Stimulated activated CD8-positive, alpha-beta memory T cell treated with anti-CD3 and anti-CD28 coated beads, Interleukin-4, amount 100 ng/mL, for 48 hours (primary cell): ENCODE data around the gene TSPAN11.
"Not testable (repeated sequence)": the region's sequence is repeated elsewhere in the genome, so short reads cannot be mapped to it uniquely, and the experiment has no call there.

Experiments used
- DNase-seq: peaks from one replicate; pipeline ENCODE4 v3.0.0-alpha.2; 2020

The TSPAN11 gene, protein sequence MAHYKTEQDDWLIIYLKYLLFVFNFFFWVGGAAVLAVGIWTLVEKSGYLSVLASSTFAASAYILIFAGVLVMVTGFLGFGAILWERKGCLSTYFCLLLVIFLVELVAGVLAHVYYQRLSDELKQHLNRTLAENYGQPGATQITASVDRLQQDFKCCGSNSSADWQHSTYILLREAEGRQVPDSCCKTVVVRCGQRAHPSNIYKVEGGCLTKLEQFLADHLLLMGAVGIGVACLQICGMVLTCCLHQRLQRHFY

DNA sequence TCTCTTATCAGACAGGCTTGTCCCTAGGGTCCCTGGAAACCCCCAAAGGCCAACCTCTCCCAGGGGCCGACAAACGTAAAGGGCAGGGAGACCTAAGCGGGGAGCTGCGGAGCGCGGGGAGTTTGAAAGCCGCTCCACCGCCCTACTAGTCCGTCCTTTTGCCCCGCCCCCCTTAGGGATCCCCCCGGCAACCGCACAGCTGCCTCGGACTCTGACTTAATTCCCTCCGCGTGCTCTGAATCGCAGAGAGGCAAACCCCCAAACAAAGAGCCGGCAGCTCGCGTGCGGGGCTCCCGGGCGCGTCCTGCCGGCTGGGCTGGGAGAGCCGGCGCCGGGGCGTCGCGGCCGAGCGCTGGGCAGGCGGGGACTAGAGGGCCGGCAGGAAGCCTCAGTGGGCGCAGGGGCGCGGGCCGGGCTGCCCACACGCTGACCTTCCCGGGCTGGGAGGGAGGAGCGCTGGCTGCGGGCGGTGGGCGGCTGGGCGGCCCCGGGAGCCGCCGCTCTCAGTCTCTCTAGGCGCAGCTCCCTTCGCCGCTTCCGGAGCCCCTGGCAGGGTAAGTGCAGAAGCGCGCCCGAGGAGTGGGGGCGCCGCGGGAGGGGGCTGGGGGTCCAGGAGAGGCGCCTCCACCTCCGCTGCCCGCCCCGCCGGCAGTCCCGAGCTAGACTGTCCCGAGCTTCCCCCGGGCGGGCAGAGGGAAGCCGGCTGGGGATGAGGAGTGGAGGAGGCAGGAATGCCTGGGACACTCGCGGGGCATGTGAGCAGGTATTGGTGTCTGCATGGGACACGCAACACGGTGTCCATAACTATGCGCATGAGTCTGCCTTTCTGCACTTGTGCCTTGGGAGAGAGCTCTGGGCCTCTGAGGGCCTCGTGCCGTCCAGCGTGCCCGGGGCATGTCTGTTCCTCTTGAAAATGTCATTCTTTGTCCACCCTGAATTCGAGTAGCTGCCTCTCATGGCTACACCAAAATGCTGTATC, at the start of gene TSPAN11:
TSS of gene TSPAN11 (plus strand) at position 506 of the 979 bp plus-strand sequence. CDS start 27,244 bp downstream, outside the sequence.
- peak; percentile 32 for DNase-seq

DNA sequence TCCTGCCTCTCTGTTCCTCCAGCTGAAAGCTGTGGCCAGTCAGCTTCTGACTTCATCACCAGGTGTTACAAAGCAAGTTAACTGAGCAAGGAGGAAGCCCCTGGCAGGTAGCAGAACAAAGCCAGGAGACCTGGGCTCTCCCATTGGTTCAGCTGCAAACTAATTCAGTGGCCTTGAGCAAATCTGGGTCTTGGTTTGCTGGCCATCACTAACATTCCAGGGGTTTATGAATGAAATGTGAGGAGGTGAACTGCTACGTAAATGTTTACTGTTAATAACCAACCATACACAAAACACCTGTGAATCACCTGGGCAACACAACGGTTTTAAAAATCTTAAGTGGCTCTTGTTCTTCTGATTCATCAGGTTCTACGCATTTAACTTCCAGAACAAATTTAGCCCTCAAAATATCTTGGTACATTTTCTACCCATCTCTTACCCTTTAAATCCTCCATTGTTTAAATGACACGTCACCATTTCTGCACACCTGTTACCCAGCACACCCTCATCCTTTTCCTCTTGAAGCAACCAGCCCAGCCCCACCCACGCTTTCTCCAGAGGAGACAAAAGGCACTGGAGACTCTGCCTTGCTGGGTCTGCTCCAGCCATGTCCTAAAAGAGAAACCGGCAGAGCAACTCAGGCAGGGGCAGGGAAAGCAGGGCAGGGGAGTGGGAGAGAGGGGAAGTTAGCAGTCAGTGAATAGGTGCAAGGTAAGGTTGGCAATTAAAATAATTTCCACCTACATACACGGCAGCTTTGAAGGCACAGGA, 49.3 kb upstream of the TSPAN11 start:
- no peak for DNase-seq

DNA sequence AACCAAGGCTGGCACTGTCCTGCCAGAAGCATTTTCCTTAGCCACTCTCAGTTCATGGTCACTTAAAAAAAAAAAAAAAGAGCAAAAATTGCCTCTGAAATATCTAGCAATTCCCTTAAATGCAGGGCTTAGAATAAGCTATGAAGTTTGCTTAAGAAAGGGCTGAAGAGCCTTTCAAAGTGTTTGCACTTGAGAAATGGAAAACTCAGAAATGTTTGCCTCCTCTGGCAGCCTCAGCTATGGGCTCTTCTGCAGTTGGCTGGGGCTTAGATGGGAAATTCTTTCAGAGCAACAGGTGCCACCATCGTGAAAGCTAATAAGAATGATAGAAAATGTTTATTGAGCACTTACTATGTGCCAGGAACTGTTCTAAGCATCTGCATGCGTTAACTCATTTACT, 48.5 kb upstream of the TSPAN11 start:
- DNase-seq, result no peak

DNA sequence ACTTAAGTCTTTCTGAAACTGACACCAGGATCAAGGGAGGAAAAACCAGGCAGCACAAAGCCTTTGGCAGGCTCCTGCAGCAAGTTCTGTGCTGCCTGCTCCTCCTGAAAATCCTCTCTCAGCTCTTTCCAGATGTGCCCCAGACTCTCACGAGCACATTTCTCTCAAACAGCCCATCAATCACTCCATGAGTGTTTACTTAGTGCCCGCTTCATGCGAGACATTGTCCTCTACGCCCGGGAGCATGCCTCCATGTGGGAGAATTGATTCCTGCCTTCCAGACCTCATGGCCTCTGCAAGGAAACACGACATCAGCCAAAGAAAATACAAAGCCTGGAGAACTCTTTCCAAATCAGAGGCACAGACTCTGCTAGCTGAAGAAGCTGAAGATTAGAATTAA, 46.5 kb upstream of the TSPAN11 start:
- no peak for DNase-seq

DNA sequence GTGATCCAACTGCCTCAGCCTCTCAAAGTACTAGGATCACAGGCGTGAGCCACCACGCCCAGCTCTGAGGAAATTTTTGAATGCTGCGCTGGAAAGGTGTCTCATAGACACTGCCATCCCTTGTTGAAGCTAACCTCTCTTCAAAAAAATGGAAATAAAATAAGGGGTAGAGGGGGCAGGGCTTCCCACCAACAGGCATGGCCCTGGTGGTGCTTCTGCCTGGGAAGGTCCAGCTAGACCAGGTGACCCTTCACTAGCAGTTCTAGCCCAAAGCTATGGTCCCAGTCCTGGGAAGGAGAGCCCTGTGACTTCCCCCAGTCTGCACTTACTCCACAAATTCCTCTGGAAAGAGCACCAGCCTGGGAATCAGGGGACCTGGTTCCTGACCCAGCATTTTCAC, 45.7 kb upstream of the TSPAN11 start:
- DNase-seq, result no peak

DNA sequence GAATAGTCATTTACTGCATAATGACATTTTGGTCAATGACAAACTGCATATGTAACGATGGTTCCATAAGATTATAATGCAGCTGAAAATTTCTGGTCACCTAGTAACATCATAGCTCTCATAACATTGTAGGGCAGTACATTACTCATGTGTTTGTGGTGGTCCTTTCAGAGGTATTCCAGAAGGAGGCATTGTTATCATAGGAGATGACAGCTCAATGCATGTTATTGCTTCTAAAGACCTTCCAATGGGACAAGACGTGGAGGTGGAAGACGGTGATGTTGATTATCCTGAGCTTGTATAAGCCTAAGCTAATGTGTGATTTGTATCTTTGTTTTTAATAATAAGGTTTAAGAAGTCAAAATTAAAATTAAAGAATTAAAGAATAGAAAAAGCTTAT, 43.8 kb upstream of the TSPAN11 start:
- no peak for DNase-seq

DNA sequence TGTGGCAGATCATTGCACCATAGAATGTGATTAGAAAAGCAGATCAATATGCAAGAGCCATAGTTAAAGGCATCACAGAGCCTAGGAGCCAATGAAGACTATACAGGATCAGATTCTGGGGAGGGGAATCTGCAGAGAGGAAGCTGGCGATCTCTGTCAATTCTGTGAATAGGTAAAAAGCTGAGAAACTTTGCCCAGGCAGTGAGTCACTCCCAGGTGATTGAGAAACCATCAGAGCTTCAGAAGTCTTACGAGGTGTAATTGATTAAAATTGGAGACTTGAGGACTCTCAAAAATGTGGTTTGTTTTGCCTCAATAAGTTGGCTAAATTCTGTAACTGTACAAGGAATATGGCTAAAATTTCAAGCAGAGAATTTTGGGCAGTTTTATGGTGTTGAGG, 41.7 kb upstream of the TSPAN11 start:
- DNase-seq, result no peak

DNA sequence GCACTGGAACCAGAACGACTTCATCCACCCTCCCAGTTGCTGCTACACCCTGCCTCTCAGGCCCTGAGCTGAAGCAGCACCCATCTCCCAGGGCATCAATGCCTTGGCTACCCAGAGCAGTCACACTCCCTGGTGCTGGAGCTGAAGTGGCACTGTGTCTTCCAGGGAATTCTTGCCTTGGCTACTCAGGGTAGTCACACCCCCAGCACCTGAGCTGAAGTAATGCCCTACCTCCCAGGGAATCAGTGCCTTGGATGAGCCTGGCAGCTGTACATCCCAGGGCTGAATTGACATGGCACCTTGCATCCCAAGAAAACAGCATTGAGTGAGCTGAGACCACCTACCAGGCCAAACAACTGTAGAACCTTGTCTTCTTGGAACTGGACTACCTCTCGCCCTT, 41.2 kb upstream of the TSPAN11 start:
- DNase-seq, result no peak

DNA sequence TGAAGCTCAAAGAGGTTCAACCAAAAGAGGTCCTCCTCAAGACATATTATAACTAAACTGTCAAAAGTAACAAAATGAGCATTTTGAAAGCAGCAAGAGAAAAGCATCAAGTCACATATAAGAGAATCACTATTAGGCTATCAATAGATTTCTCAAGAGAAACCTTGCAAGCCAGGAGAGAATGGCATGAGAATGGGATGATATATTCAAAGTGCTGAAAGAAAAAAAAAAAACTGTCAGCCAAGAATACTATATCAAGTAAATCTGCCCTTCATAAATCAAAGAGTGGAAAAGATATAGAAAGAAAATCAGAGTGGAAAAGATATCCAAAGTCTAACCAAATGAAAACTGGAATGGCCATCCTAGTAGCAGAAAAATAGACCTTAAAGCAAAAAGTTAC, 39.3 kb upstream of the TSPAN11 start:
- DNase-seq, result no peak

DNA sequence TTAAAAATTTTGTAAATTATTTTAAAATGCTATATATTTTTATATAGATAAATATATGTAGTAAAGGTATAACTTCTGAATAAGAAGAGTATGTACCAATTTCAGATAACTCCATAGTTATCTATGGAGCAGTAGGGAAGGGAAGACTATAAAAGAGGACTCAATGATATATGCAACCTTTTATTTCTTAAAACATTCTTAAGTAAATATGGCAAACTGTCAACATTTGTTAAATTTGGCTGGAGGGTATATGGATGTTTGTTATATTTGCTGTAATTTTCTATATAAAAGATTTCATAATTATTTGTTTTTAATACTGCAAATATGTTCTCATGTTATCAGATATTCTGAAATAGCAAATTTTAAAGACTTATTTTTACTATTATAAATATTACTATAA, 38.3 kb upstream of the TSPAN11 start:
- DNase-seq, result no peak

DNA sequence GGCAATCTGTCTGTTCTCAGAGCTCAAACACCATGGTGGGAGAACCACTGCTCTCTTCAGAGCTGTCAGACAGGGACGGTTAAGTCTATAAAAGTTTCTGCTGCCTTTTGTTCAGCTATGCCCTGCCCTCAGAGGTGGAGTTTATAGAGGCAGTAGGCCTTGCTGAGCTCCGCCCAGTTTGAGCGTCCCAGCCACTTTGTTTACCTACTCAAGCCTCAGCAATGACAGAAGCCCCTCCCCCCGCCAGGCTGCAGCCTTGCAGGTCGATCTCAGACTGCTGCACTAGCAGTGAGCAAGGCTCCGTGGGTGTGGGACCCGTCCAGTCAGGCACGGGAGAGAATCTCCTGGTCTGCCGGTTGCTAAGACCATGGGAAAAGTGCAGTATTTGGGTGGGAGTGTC, 32.0 kb upstream of the TSPAN11 start:
- DNase-seq, result not testable (repeated sequence)

DNA sequence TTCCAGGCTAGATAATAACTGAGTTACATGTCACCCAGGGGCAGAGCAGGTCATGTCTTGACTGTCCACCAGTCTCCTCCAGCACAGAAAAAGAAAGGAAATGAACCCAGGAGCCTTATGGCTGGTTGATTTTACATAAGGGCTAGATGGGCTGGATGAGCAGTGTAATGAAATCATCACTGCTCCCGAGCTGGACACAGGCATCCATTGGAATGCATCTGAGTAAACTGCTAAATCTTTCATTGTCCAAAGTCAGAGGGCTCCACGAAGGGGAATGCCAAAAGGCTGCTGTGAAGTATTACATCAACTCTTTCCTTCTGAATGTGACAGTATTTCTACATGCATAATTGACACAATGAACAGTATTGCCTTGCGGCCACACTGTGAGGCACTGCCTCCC, 30.1 kb upstream of the TSPAN11 start:
- DNase-seq, result no peak

DNA sequence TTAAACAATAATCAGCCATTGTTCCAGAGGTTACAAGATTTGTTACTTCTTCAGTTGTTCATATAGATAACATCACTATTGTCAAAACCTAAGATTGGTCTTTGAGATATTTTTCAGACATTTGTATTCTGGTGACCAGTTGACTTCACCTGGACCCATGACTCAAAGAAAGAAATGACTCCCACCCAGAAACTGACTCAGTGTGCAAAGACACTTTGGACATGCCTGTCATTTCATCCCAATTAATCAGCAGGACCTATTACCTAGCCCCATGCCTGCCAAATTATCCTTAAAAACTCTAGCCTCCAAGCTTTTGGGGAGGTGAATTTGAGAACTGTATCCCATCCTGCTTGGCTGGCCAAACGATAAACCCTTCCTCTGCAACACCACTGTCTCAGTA, 27.7 kb upstream of the TSPAN11 start:
- DNase-seq, result no peak

DNA sequence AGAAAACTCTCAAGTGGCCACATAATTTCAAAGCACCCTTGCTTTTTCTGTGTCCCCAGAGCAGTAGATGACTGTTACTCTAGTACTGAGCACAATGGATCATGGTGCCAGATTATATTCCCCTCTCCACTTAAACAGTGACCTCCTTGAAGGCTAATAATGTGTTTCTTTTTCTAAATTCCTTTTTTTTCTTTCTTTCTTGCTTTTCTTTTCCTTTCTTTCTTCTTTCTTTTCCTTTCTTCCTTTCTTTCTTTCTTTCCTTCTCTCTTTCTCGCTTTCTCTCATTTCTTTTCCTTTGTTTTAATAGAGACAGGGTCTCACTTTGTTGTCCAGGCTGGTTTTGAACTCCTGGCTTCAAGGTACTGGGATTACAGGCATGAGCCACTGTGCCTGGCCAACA, 26.2 kb upstream of the TSPAN11 start:
- DNase-seq, result no peak

DNA sequence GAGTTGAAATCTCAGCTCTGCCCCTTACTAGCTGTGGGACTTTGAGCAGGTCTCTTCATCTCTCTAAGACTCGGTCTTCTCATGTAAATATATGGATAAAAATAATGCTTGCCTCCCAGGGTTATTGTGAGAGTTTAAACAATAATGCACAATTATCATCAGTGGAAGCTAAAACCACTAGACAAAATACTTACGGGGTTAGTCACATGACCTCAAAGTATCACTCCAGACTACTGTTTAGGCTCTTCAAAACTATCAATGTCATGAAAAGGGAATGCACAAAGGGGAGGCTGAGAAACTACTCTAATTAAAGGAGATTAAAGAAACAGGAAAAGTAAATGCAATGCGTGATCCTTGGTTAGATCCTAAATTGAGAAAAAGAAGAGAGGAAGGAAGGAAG, 24.5 kb upstream of the TSPAN11 start:
- no peak for DNase-seq

DNA sequence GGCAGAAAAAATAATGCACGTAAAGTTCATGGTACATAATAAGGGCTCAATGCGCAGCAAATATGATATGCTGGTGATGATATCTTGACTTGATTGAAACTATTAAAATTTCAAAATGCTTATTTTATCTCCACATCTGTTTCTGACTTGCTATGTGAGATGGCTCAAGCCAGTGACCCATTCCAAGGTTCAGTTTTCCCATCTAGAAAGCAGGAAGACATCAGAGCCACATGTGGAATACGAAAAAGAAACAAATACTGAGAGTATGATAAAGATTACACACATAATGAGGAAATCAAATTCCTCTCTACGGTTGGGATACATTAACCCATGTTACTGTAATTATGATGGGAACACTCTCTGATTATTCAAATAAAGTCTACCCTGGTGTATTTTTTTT, 24.0 kb upstream of the TSPAN11 start:
- no peak for DNase-seq

DNA sequence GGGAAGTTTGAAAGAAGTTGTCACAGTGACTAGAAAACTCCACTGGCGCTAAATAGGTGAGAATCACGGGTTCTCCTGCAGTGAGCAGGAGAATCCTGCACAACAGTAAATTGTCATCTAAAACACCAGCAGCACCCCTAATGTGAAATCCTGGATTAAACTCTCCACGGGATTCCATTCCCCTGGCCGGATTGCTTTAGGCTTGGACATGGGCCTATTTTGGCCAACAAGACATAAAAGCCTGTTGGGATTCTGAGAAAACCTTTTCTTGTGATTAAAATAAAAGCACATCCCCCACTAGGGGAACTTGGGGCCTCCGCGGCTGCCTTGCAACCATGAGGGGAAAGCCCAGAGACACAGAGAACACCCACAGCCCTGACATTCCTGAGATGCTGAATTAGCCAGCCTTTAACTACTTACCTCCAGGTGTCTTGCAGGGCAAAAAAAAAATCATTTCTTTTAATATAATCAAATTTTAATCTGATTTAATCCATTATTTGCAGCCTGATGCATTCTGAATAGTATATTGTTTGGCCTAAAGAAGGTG, 21.0 kb upstream of the TSPAN11 start:
- DNase-seq, result no peak

DNA sequence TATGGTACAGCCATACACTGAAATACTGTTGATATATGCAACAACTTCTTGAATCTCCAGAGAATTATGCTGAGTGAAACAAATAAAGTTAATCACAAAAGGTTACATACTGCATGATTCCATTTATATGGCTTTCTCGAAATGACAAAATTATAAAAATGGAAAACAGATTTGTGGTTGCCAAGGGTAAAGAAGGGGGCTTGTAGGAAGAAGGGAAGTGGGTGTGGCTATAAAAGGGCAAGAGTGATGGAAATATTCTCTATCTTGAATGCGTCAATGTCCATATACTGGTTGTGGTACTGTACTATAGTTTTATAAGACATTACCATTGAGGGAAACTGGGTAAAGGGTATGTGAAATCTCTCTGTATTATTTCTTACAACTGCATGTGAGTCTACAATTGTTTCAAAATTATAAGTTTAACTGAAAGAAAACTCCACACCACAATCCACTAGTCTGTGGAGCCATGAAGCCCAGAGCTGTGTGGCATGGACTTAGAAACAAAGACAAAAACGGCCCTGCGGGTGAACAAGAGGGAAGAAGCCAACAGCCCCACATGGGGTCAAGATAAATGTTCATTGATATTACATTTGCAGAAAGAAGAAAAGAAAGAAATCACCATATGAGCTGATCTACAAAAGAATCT, 18.3 kb upstream of the TSPAN11 start:
- no peak for DNase-seq

DNA sequence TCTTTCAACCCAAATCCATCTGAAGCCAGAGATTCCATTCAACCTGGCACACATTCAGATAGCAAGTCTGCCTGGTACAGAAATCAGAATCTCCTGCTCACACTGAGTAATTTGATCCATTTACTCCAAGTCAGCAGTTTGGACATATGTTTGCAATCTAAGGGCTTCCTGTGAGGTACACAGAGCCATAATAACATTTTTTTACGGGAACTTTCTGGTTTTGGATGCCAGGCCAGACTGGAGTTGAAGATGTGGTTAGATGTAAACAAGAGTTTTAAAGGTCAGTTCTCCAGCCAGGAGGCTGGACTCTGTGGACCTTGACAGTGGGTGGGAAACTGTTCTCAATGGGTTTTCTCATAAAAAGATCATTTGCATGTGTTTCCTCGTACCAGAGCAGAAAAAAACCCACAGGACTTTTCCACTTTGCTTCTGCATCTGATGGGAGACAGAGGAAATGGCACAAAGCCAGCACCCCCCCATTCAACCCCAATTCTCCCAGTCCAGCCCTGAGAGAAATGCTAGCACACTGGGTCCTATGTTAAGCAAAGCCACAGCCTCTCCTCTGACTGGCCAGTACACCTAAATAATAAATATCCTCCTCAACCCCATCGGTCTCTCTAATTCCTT, 17.7 kb upstream of the TSPAN11 start:
- no peak for DNase-seq

DNA sequence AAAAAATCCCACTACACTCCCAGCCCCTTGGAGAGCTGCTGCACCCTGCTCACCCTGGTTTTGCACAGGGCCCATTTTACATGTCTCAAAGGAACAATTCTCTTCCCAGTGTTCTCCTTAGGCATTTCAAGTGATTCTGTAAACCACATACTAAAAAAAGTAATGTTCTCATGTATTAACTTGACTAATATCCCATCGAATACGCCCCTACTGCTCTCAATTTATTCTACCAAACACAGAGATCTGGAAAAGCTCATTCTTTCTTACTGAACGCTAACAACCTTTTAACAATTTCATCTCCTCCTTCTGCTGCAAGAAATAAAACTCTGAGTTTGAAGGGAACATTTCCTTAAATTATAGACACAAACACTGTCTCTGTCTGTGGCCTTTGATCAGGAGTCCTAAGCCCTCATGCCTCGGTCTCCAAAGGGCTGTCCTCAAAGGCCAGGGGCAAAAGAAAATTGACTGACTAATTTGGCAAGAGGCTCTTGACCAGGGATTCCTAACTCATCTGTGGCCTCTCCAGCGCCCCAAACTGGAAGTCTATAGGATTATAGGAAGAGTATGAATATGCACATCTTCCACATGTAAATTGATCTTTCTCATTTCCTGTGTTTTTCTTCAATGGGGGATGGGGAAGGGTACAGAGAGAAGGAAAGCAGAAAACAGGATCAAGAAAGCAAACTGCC, 17.1 kb upstream of the TSPAN11 start:
- DNase-seq, result no peak

DNA sequence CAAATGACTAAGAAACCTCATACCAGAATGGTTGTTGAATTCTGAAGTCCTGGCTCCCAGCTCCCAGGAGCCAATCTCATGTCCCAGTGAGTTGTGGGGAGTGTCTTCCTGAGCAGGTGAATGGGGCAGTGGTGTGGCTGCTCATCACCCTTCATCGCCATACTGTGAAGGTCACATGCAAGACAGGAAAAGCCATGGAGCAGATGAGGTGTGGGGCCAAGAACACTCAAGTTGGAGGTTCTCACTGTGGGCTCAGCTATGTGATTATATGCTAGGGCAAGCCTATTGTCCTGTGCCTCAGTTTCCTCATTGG, 16.6 kb upstream of the TSPAN11 start:
- DNase-seq, result no peak

DNA sequence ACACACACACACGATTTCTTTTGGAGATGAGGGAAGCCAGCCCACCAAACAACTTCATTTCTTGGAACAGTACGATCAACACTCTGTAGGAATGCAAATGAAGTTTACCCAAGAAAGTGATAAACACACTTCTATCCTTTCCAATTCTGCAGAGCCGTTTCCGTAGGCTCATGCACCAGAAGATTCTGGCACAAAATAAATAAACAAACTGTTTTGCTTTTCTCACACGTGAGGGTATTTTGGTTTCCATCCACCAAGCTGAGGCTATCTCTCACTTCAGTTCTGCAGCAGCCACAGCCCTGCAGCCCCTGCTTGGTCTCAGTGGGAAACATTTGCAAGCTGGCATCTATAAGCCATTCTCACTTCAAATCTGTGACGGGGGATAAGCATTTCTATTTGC, 15.3 kb upstream of the TSPAN11 start:
- DNase-seq, result no peak
